Measurements from ENCODE around the gene LSAMP.

- TF ChIP-seq, protein P1, sequence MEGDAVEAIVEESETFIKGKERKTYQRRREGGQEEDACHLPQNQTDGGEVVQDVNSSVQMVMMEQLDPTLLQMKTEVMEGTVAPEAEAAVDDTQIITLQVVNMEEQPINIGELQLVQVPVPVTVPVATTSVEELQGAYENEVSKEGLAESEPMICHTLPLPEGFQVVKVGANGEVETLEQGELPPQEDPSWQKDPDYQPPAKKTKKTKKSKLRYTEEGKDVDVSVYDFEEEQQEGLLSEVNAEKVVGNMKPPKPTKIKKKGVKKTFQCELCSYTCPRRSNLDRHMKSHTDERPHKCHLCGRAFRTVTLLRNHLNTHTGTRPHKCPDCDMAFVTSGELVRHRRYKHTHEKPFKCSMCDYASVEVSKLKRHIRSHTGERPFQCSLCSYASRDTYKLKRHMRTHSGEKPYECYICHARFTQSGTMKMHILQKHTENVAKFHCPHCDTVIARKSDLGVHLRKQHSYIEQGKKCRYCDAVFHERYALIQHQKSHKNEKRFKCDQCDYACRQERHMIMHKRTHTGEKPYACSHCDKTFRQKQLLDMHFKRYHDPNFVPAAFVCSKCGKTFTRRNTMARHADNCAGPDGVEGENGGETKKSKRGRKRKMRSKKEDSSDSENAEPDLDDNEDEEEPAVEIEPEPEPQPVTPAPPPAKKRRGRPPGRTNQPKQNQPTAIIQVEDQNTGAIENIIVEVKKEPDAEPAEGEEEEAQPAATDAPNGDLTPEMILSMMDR (conservative IDR thresholded peaks at IDR 0.05; ENCODE audit: low read depth in 2 of 2) = no peak
- TF ChIP-seq, protein P2, sequence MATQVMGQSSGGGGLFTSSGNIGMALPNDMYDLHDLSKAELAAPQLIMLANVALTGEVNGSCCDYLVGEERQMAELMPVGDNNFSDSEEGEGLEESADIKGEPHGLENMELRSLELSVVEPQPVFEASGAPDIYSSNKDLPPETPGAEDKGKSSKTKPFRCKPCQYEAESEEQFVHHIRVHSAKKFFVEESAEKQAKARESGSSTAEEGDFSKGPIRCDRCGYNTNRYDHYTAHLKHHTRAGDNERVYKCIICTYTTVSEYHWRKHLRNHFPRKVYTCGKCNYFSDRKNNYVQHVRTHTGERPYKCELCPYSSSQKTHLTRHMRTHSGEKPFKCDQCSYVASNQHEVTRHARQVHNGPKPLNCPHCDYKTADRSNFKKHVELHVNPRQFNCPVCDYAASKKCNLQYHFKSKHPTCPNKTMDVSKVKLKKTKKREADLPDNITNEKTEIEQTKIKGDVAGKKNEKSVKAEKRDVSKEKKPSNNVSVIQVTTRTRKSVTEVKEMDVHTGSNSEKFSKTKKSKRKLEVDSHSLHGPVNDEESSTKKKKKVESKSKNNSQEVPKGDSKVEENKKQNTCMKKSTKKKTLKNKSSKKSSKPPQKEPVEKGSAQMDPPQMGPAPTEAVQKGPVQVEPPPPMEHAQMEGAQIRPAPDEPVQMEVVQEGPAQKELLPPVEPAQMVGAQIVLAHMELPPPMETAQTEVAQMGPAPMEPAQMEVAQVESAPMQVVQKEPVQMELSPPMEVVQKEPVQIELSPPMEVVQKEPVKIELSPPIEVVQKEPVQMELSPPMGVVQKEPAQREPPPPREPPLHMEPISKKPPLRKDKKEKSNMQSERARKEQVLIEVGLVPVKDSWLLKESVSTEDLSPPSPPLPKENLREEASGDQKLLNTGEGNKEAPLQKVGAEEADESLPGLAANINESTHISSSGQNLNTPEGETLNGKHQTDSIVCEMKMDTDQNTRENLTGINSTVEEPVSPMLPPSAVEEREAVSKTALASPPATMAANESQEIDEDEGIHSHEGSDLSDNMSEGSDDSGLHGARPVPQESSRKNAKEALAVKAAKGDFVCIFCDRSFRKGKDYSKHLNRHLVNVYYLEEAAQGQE (IDR thresholded peaks at IDR 0.05; ENCODE audit: unreplicated experiment) = no peak
- TF ChIP-seq POLR2AphosphoS5 (IDR thresholded peaks at IDR 0.05; ENCODE audit: low read depth) (no peak), EZH2phosphoT487 (IDR thresholded peaks at IDR 0.05; ENCODE audit: unreplicated experiment) (no peak), EZH2 (IDR thresholded peaks at IDR 0.05; ENCODE audit: low read depth, unreplicated experiment) (no peak), CREB1 (CRISPR knock-in tag; IDR thresholded peaks at IDR 0.05; ENCODE audit: low read depth) (no peak), JUNB (IDR thresholded peaks at IDR 0.05; ENCODE audit: unreplicated experiment) (no peak), ZNF331 (CRISPR knock-in tag; IDR thresholded peaks at IDR 0.05; ENCODE audit: low read depth) (no peak), ZNF114 (CRISPR knock-in tag; IDR thresholded peaks at IDR 0.05) (no peak)
- TF ChIP-seq, protein P3, sequence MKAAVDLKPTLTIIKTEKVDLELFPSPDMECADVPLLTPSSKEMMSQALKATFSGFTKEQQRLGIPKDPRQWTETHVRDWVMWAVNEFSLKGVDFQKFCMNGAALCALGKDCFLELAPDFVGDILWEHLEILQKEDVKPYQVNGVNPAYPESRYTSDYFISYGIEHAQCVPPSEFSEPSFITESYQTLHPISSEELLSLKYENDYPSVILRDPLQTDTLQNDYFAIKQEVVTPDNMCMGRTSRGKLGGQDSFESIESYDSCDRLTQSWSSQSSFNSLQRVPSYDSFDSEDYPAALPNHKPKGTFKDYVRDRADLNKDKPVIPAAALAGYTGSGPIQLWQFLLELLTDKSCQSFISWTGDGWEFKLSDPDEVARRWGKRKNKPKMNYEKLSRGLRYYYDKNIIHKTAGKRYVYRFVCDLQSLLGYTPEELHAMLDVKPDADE (IDR thresholded peaks at IDR 0.05) = no peak
- TF ChIP-seq, protein P4, sequence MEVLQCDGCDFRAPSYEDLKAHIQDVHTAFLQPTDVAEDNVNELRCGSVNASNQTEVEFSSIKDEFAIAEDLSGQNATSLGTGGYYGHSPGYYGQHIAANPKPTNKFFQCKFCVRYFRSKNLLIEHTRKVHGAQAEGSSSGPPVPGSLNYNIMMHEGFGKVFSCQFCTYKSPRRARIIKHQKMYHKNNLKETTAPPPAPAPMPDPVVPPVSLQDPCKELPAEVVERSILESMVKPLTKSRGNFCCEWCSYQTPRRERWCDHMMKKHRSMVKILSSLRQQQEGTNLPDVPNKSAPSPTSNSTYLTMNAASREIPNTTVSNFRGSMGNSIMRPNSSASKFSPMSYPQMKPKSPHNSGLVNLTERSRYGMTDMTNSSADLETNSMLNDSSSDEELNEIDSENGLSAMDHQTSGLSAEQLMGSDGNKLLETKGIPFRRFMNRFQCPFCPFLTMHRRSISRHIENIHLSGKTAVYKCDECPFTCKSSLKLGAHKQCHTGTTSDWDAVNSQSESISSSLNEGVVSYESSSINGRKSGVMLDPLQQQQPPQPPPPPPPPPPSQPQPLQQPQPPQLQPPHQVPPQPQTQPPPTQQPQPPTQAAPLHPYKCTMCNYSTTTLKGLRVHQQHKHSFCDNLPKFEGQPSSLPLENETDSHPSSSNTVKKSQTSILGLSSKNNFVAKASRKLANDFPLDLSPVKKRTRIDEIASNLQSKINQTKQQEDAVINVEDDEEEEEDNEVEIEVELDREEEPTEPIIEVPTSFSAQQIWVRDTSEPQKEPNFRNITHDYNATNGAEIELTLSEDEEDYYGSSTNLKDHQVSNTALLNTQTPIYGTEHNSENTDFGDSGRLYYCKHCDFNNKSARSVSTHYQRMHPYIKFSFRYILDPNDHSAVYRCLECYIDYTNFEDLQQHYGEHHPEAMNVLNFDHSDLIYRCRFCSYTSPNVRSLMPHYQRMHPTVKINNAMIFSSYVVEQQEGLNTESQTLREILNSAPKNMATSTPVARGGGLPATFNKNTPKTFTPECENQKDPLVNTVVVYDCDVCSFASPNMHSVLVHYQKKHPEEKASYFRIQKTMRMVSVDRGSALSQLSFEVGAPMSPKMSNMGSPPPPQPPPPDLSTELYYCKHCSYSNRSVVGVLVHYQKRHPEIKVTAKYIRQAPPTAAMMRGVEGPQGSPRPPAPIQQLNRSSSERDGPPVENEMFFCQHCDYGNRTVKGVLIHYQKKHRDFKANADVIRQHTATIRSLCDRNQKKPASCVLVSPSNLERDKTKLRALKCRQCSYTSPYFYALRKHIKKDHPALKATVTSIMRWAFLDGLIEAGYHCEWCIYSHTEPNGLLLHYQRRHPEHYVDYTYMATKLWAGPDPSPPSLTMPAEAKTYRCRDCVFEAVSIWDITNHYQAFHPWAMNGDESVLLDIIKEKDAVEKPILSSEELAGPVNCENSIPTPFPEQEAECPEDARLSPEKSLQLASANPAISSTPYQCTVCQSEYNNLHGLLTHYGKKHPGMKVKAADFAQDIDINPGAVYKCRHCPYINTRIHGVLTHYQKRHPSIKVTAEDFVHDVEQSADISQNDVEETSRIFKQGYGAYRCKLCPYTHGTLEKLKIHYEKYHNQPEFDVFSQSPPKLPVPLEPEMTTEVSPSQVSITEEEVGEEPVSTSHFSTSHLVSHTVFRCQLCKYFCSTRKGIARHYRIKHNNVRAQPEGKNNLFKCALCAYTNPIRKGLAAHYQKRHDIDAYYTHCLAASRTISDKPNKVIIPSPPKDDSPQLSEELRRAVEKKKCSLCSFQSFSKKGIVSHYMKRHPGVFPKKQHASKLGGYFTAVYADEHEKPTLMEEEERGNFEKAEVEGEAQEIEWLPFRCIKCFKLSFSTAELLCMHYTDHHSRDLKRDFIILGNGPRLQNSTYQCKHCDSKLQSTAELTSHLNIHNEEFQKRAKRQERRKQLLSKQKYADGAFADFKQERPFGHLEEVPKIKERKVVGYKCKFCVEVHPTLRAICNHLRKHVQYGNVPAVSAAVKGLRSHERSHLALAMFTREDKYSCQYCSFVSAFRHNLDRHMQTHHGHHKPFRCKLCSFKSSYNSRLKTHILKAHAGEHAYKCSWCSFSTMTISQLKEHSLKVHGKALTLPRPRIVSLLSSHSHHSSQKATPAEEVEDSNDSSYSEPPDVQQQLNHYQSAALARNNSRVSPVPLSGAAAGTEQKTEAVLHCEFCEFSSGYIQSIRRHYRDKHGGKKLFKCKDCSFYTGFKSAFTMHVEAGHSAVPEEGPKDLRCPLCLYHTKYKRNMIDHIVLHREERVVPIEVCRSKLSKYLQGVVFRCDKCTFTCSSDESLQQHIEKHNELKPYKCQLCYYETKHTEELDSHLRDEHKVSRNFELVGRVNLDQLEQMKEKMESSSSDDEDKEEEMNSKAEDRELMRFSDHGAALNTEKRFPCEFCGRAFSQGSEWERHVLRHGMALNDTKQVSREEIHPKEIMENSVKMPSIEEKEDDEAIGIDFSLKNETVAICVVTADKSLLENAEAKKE (CRISPR knock-in tag; IDR thresholded peaks at IDR 0.05) = no peak
These were observed 406.2 kb downstream of the LSAMP start for GRCh38 chr3:116038968-116039650.
